Bronchial epithelial cell (primary cell): ENCODE data around the gene VMP1. TPM values are rescaled to one million over a fixed set of nuclear protein-coding genes. Genes with fewer than 3 reads are reported as not detected.
"Not testable (repeated sequence)": the region's sequence is repeated elsewhere in the genome, so short reads cannot be mapped to it uniquely, and the experiment has no call there.

Experiments used
- DNase-seq: peaks from one replicate; pipeline ENCODE4 v3.0.0-alpha.2; 2010; ENCODE audit warnings: low read depth
- FAIRE-seq: peaks from 2 replicates; lab custom pipeline; 2011; peaks lifted over from hg19 to GRCh38; lab: Jason Lieb, UNC
- H3K27me3 ChIP-seq: 2 replicates; pipeline ENCODE4 v1.5.1; 2011; ENCODE audit warnings: low read length; ENCODE audit not compliant: control insufficient read depth, insufficient read depth
- H3K36me3 ChIP-seq: 2 replicates; pipeline ENCODE4 v1.5.1; 2011; ENCODE audit warnings: low read length; ENCODE audit not compliant: control insufficient read depth, insufficient read depth
- H3K4me3 ChIP-seq: 2 replicates; pipeline ENCODE4 v1.5.1; 2011; ENCODE audit warnings: mild to moderate bottlenecking, low read depth, low read length, control low read depth
- CTCF ChIP-seq: IDR thresholded peaks from 2 replicates; pipeline ENCODE4 v1.5.1; 2011; ENCODE audit warnings: mild to moderate bottlenecking, moderate library complexity, low read length, control low read depth, inconsistent platforms; ENCODE audit not compliant: insufficient read depth, severe bottlenecking
- total RNA-seq: library from RNA; depleted of rRNA; stranded (reverse); fragments of >200 nt; gene quantifications from 2 replicates; pipeline ENCODE4 v1.2.1, GENCODE V29; 2014

The VMP1 gene
- total RNA-seq, 1 donor from 2014 or later = 120 TPM

- H3K27me3 ChIP-seq = no peaks in the 10 kb centered on the region
- FAIRE-seq = no peak
- no peak for DNase-seq
Observed at GRCh38 chr17:59839651-59840328, 132.3 kb downstream of the VMP1 start.

GRCh38 chr17:59840329-59841090 lies 133.1 kb downstream of the VMP1 start:
- Histone ChIP-seq H3K27me3 (no peaks in the 10 kb centered on the region), H3K36me3 (peaks cover 4% of the 10 kb centered on the region), H3K4me3 (peak overlapping the region; percentile 89)
- FAIRE-seq (no peak), DNase-seq (peak; percentile 57)
- no peak for TF ChIP-seq CTCF

More at GRCh38 chr17:59839651-59840328, 132.3 kb downstream of the VMP1 start:
- Histone ChIP-seq H3K4me3 (peak overlapping the region; percentile 89), H3K36me3 (peaks cover 4% of the 10 kb centered on the region)
- TF ChIP-seq CTCF = no peak

GRCh38 chr17:59841091-59841881 lies 133.8 kb downstream of the VMP1 start:
- peak overlapping the region; percentile 89 for H3K4me3 ChIP-seq
- not testable (repeated sequence) for FAIRE-seq, H3K27me3 ChIP-seq, H3K36me3 ChIP-seq
- peak; percentile 69 for DNase-seq

DNA sequence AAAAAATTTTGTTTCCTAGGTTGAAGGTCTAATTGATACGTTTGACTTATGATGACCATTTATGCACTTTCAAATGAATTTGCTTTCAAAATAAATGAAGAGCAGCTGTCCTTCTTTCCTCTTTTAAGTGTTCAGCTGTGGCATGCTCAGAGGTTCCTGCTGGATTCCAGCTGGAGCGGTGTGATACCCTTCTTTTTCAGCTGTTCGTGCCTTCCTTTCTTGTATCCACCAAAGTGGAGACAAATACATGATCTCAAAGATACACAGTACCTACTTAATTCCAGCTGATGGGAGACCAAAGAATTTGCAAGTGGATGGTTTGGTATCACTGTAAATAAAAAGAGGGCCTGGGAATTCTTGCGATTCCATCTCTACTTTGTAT lies 134.4 kb downstream of the VMP1 start:
- not testable (repeated sequence) for DNase-seq, FAIRE-seq, H3K4me3 ChIP-seq, H3K36me3 ChIP-seq, H3K27me3 ChIP-seq

- H3K27me3 ChIP-seq = no peaks in the 10 kb centered on the region
- DNase-seq = peak; percentile 99
- FAIRE-seq = no peak
- no peak for TF ChIP-seq CTCF
- peaks cover 4% of the 10 kb centered on the region for H3K36me3 ChIP-seq
- no peak overlapping the region for H3K4me3 ChIP-seq
Observed at GRCh38 chr17:59842901-59843652, 135.6 kb downstream of the VMP1 start.

DNA sequence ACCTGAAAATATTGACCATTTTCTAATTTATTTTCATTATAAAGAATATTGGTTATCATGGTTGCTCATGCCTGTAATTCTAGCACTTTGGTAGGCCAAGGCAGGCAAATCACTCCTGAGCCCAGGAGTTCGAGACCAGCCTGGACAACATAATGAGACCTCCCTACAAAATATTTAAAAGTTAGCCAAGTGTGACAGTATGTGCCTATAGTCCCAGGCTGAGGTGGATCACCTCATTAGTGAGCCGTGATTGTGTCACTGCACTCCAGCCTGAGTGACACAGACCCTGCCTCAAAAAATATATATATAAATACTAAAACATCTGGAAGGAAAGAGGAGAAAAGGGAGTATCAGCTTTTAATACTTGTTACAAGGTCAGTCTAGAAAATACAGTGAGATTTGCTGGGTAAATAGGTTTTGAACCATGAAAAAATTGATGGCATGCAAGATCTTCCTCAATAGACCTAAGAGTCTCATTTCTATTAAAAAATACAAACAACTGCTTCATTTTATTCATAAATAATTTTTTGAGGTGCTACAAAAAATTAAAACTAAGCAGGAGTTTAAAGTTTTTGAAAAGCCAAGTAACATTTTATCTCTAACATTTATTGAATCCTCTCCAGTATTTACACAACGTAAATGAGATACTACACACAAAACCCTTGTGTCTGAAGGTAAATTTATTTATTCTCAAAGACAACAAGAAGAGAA lies 137.6 kb downstream of the VMP1 start:
- no peak for TF ChIP-seq CTCF
- Histone ChIP-seq H3K27me3 (no peaks in the 10 kb centered on the region), H3K36me3 (no peaks in the 10 kb centered on the region), H3K4me3 (no peak overlapping the region)
- FAIRE-seq (no peak), DNase-seq (peak; percentile 60)
